DMS79 (cell line): ENCODE data around the gene GRIK3.

Experiments
- DNase-seq: peaks from one replicate; lab custom pipeline; 2025; lab: John Stamatoyannopoulos, UW

GRIK3 gene

DNA sequence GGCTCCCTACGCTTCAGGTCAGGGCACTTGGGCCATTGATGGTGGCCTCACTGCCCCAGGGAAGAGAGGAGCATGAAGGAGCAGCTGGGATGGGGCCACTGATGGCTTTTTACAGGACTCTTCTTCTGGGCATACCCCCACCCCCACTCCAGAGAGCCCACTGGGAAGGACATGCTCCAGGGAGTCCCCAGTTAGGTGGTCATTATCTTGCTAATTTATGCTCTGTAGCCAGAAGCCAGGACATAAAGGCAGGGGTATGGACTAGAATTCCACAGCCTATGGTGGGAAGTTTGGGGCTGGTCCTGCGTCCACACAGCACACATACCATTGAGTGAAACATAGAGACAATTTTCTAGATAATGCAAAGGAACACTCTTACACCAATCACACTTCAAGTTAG, 8.8 kb upstream of the GRIK3 start:
- DNase-seq: no peak

DNA sequence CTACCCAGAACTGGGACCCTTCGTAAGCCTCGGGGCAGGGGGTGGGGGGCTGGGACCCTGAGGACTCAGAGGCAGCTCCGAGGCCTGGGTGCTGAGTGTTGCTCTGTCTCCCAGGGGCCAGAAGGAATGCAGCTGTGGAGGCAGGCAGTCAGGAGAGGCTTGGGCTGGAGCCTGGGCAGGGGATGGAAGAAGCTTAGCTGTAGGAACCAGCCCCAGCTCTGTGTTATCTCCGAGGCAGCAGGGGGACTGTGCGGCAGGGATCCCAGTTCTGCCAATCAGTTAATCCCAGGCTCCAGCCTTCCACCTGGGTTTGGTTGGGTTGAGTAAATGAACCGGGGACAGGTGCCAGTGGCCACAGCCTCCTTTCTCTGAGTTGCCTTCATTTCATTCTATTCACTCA, 8.2 kb upstream of the GRIK3 start:
- DNase-seq: no peak

- DNase-seq: no peak
Observed at GRCh38 chr1:37041483-37041882, 7.2 kb upstream of the GRIK3 start.

GRCh38 chr1:37040773-37041172, 6.5 kb upstream of the GRIK3 start:
- DNase-seq: peak; percentile 98

GRCh38 chr1:37040261-37040660, 5.9 kb upstream of the GRIK3 start:
- DNase-seq: peak; percentile 98

GRCh38 chr1:37038227-37039093, 4.1 kb upstream of the GRIK3 start:
- peak; percentile 100 for DNase-seq

DNA sequence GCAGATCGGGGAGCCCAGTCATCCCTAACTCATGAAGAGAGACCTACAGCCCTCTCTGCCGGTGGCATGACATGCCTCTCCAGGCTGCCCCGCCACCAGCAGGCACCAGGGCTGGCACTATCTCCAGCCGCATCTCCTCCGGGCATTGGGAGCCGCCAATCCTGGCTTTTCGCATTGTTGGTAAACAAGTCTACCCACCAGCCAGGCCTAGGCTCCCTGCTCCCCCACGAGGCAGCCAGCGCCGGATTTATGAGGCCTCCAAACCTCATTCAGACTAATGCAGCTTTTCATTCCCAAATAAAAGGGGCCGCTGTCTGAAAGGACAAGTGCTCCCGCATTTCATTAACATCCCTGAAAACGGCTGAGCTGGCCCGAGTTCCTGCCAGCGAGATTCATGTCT, 3.4 kb upstream of the GRIK3 start:
- DNase-seq: peak; percentile 76

DNA sequence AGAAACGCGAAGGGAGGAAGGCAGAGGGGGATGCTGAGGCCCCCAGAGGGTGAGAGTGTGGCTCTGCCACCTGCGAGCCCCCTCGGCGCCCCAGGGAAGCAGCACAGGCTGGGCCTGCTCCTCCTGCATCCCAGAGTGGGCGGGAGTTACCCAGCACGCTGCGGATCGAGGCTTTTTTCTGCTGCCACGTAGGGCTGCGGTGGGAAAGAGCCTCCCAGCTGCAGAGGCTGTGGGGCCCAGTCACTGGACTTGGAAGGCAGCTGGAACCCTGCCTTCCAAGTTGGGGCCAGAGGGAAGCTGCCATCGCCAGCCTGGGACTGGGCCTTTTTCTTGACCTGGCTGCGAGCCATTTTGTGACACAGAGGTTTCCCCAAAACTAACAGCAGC, 2.3 kb upstream of the GRIK3 start:
- peak; percentile 82 for DNase-seq

GRCh38 chr1:37035796-37036666, 1.7 kb upstream of the GRIK3 start:
- DNase-seq: peak; percentile 93

DNA sequence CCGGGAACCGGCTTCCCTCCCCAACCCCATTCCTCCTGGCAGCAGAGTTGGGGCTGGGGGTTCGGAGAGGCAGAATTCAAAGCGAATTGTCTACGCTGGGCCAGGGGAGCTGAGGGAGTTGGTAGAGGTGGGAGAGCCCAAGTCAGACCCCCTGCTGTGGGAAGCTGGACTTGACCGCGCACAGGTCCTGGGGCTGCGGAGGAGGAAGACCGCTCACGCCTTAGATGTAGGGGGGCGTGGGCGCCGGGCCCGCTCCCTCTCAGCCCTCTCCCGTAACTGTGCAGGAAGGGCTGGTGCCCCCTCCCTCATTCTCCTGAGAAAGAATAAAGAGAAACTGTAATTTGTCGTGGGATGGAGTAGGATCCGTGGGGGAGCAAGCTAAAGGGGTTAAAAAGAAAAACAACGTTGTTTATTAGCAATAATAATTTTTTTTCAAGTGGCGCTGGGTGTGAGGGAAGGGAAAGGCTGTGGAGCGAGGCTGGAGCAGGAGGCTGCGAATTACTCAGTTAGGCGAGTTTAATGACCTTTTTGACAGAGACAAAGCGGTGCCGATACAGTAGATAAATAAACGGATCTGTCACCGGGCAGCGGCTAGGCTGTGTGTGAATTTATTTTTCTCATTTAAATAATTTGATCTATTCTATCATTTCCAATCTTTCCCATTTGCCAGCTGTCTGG, 838 bp upstream of the GRIK3 start:
- peak; percentile 65 for DNase-seq

GRCh38 chr1:37033355-37034101, 787 bp downstream of the GRIK3 start:
- DNase-seq: peak; percentile 19

- no peak for DNase-seq
Observed at GRCh38 chr1:37032660-37033354, 1.5 kb downstream of the GRIK3 start.

GRCh38 chr1:37031871-37032270, 2.4 kb downstream of the GRIK3 start:
- DNase-seq: peak; percentile 50

DNA sequence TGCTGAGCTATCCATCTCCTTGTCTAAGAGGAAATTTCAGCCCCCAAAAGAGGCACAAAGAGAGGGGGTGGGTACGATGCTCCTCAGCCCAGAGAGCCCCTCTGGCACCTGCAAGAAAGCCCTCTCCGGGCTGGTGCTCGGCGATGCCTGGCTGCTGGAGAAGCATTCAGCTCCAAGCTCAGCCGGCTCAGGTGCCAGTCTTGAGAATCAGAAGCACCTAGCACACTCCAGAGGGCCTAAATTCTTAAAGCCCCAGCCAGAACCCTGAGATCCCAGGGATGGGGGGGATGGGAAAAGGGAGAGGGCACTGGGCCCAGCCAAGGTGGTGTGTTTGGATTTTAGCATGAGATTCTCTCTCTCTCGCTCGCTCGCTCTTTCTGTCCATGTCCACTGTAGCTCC, 2.9 kb downstream of the GRIK3 start:
- peak; percentile 63 for DNase-seq

GRCh38 chr1:37028981-37029617, 5.2 kb downstream of the GRIK3 start:
- peak; percentile 49 for DNase-seq

DNA sequence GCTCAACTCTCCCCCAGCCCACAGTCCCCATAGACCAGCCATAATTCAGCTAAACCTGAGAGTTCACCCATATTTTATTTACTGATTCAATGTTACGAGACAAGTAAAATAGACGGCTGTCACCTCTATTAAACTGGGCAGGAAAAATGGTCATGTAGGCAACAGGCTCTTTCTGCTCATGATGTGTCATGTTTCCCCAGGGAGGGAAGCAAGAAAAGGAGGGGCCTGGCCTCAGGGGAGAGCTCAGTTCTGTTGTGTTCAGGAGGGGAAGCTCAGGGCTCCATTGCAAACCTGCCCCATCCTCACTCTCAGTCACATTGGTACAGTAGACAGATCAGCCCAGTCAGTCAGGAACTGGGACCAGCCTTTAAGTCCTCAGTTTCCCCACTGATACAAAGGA, 12.8 kb downstream of the GRIK3 start:
- DNase-seq: no peak

DNA sequence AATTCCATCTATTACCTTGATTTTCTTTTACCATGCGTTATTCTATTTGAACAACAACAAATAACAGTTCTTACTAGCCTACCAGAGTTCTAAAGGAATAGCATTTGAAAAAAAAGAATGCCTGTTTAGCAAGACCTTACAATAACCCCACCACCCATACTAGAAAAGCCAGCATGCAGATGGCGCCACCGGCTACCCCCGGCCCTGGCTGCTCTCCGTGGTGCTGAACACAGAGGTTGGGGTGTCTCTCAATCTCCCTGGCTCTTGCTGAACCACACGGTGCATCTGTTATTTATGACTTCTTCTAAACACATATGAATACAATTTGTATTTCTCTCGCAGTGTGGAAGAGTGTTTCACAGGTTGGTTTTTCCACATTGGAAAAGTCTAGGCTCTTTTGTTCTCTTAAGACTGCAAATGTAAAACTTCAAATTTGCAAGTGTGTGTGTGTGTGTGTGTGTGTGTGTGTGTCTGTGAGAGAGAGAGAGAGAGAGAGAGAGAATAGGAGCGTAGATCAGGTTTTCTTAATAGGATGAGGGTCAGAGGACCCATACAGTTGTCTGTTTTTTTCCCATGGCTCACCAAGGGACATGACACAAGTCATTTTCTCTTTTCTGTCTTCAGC, 13.6 kb downstream of the GRIK3 start:
- no peak for DNase-seq

GRCh38 chr1:37018510-37018909, 15.8 kb downstream of the GRIK3 start:
- no peak for DNase-seq

DNA sequence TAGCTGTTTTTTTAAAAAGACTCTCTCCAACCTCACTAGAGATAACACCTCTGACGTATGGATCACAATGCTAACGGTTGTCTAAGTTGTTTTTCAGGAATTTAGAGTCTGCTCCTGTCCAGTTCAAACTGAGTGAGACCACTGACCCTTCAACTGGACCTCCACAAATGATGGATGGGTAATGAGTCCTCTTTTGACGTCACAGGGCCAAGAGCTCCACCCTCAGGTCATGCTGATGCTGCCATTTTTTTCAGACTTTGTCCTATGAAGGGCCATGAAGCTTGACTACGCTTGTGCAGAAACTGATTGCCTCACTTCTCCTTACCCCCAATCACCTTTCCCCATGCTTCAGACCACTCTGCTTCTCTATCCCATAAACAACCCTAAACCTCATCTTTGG, 16.6 kb downstream of the GRIK3 start:
- DNase-seq: no peak

DNA sequence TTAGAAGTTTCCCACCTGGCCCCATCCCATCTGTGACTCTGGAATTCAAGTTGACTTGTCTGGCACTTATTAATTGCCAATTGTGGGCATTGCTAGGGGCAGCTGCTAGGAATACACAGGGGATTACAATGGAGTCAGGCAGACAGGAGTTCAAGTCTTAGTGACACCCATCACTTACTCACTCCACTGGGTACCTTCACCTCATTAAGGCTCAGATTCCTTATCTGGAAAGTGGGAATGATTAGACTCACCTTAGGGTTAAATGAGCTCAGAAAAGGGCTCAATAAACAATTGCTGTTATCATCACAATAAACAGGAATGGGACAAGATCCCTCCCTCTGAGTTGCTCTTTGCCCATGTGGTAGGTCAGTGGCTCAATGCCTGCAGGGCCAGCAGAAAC, 18.2 kb downstream of the GRIK3 start:
- DNase-seq: no peak
